HG03280 (cell line): ENCODE measurements around the gene WNT5B.

Experiments
- ATAC-seq: cut with Tn5 transposase; IDR thresholded peaks from one replicate; pipeline ENCODE4 v1.9.1; 2021; ENCODE audit warnings: mild to moderate bottlenecking, moderate library complexity; ENCODE audit not compliant: unreplicated experiment

WNT5B gene

GRCh38 chr12:1647285-1647669 is 18.2 kb downstream of the WNT5B start:
- ATAC-seq: no peak

GRCh38 chr12:1650260-1650977 is 21.4 kb downstream of the WNT5B start:
- ATAC-seq: no peak

- no peak for ATAC-seq
These were observed 21.9 kb downstream of the WNT5B start for GRCh38 chr12:1650978-1651361.

GRCh38 chr12:1651946-1652345 is 22.9 kb downstream of the WNT5B start:
- no peak for ATAC-seq

GRCh38 chr12:1655225-1655788 is 26.3 kb downstream of the WNT5B start:
- no peak for ATAC-seq

GRCh38 chr12:1656902-1657301 is 27.9 kb downstream of the WNT5B start:
- ATAC-seq: no peak

- ATAC-seq: no peak
These were observed 28.7 kb downstream of the WNT5B start for GRCh38 chr12:1657688-1658087.

GRCh38 chr12:1660304-1661187 is 31.5 kb downstream of the WNT5B start:
- no peak for ATAC-seq

GRCh38 chr12:1661553-1662335 is 32.7 kb downstream of the WNT5B start:
- ATAC-seq: peak; percentile 74

- no peak for ATAC-seq
These were observed 33.9 kb downstream of the WNT5B start for GRCh38 chr12:1662761-1663439.

GRCh38 chr12:1663440-1664132 is 34.6 kb downstream of the WNT5B start:
- no peak for ATAC-seq

GRCh38 chr12:1665366-1665765 is 36.3 kb downstream of the WNT5B start:
- no peak for ATAC-seq

GRCh38 chr12:1666215-1666614 is 37.2 kb downstream of the WNT5B start:
- no peak for ATAC-seq

- ATAC-seq: no peak
These were observed 37.7 kb downstream of the WNT5B start for GRCh38 chr12:1666685-1667162.

- no peak for ATAC-seq
These were observed 40.0 kb downstream of the WNT5B start for GRCh38 chr12:1668833-1669543.

- no peak for ATAC-seq
These were observed 41.6 kb downstream of the WNT5B start for GRCh38 chr12:1670358-1671268.

GRCh38 chr12:1676043-1676442 is 47.0 kb downstream of the WNT5B start:
- ATAC-seq: no peak
